GM19035 (cell line): ENCODE data around the gene KCNC4.

Source experiments
- ATAC-seq: cut with Tn5 transposase; IDR thresholded peaks from one replicate; pipeline ENCODE4 v1.9.1; 2021; ENCODE audit not compliant: unreplicated experiment

Gene KCNC4

GRCh38 chr1:110250749-110251148 is 40.6 kb downstream of the KCNC4 start:
- no peak for ATAC-seq

GRCh38 chr1:110253213-110253612 is 43.1 kb downstream of the KCNC4 start:
- ATAC-seq, result no peak

GRCh38 chr1:110254604-110255391 is 44.7 kb downstream of the KCNC4 start:
- ATAC-seq, result no peak

DNA sequence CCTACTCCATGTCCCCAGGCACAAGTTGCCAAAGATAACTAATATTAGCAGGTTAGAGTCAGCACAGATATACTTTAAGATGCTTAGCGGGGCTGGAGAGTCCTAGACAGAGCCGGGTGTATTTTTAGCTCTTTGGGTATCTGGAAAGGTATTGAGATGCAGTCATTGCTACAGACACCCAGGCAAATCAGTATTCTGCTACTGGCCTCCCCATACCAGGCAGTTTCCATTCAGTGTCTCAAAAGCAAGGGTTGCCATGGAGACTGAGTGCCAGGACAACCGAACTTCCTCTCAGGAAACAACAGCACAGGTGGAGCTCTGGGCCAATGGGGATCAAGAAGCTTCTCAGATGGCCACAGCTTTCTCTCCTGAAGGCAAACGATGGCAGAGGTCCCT is 45.3 kb downstream of the KCNC4 start:
- no peak for ATAC-seq

DNA sequence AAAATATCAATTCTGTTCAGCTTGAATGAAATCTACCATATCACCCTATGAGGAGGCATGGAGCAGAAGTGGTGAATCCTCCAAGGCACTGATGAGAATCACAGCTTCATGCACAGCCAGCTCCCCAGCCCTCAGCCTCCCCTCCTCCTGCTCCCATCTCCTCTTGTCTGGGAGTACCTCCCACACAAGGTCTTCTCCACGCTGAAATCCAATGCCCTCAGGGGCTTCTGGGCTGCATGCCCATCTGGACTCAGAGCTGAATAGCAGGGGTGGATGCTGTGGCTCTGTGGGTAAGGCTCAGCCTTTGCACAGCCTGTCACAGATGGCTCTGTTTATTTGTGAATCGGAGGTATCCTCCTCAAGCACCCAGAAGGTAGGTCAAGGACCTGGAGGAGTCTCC is 48.6 kb downstream of the KCNC4 start:
- no peak for ATAC-seq

GRCh38 chr1:110259770-110260169 is 49.7 kb downstream of the KCNC4 start:
- no peak for ATAC-seq
